ENCODE results near the gene SMIM11.
"Not testable (repeated sequence)": the region's sequence is repeated elsewhere in the genome, so short reads cannot be mapped to it uniquely, and the experiment has no call there.

The SMIM11 gene

GRCh38 chr21:34372321-34372720 is 3.0 kb upstream of the SMIM11 start:
- H3K9ac ChIP-seq (ENCODE audit: low read length) = no peak overlapping the region
- TF ChIP-seq, protein P1, sequence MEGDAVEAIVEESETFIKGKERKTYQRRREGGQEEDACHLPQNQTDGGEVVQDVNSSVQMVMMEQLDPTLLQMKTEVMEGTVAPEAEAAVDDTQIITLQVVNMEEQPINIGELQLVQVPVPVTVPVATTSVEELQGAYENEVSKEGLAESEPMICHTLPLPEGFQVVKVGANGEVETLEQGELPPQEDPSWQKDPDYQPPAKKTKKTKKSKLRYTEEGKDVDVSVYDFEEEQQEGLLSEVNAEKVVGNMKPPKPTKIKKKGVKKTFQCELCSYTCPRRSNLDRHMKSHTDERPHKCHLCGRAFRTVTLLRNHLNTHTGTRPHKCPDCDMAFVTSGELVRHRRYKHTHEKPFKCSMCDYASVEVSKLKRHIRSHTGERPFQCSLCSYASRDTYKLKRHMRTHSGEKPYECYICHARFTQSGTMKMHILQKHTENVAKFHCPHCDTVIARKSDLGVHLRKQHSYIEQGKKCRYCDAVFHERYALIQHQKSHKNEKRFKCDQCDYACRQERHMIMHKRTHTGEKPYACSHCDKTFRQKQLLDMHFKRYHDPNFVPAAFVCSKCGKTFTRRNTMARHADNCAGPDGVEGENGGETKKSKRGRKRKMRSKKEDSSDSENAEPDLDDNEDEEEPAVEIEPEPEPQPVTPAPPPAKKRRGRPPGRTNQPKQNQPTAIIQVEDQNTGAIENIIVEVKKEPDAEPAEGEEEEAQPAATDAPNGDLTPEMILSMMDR (IDR thresholded peaks at IDR 0.05; ENCODE audit: low read depth, low read length) = no peak
- TF ChIP-seq EZH2phosphoT487 (IDR thresholded peaks at IDR 0.05; ENCODE audit: low read depth) = no peak

DNA sequence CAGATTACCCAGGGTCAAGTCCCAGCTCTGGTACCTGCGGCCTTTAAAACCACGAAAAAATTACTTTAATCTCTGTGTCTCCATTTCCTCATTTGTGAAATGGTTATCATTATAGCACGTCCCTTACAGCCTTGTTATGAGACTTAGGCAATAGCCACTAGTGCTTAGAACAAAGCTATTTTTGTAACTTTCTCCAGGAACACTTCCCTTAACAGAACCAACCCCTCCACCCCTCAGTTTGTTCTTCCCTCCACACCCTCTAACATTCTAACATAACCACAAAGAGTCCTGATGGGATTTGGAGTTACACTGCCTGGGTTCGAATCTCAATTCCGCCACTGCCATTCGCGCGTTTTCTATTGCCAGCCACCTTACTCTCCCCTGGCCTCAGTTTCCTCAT is 845 bp upstream of the SMIM11 start:
- H3K9ac ChIP-seq (ENCODE audit: low read length); H3K4me1 ChIP-seq (ENCODE audit: low read length); H3K27ac ChIP-seq (ENCODE audit: low read length); H3K36me3 ChIP-seq (replicated peaks; ENCODE audit: low read depth, low read length); H3K27me3 ChIP-seq (ENCODE audit: low read depth, low read length); H3K9me3 ChIP-seq (ENCODE audit: insufficient read depth, low read length); H4K20me1 ChIP-seq (ENCODE audit: insufficient read depth, low read length); H3K79me2 ChIP-seq (ENCODE audit: low read length); H2AFZ ChIP-seq (ENCODE audit: low read depth, low read length); H3K4me2 ChIP-seq (ENCODE audit: low read length); H3K4me3 ChIP-seq (ENCODE audit: low read length): not testable (repeated sequence)

More at GRCh38 chr21:34372321-34372720, 3.0 kb upstream of the SMIM11 start:
- Histone ChIP-seq H3K4me1 (ENCODE audit: low read length) (no peaks in the 10 kb centered on the region), H3K4me3 (ENCODE audit: low read length) (no peak overlapping the region), H3K36me3 (replicated peaks; ENCODE audit: low read depth, low read length) (no peaks in the 10 kb centered on the region), H3K4me2 (ENCODE audit: low read length) (no peak overlapping the region), H2AFZ (ENCODE audit: low read depth, low read length) (no peak overlapping the region), H3K79me2 (ENCODE audit: low read length) (no peaks in the 10 kb centered on the region), H3K27ac (ENCODE audit: low read length) (no peak overlapping the region), H3K9me3 (ENCODE audit: insufficient read depth, low read length) (no peaks in the 10 kb centered on the region), H3K27me3 (ENCODE audit: low read depth, low read length) (no peaks in the 10 kb centered on the region), H4K20me1 (ENCODE audit: insufficient read depth, low read length) (no peaks in the 10 kb centered on the region)

DNA sequence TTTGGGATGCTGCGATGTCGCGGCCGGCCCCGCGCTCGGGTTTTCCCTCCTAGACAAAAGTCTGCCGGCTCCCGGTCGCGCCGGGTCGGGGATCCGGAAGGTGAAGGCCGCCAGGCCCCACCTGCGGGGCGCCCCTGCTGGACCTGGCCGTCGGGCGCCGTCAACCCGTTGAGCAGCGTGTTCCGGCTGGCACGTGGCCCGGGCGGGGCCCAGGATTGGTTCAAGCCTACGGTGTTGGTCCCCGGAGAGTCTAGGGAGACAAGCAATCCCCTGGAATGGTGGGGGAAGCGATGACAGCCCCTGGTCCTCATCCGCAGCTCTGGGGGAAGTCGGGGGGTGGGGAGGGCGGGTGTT is 289 bp downstream of the SMIM11 start:
- H4K20me1 ChIP-seq (ENCODE audit: insufficient read depth, low read length); H3K36me3 ChIP-seq (replicated peaks; ENCODE audit: low read depth, low read length): not testable (repeated sequence)

GRCh38 chr21:34383138-34383537 is 7.8 kb downstream of the SMIM11 start:
- H2AFZ ChIP-seq (ENCODE audit: low read depth, low read length); H3K9ac ChIP-seq (ENCODE audit: low read length); H3K4me2 ChIP-seq (ENCODE audit: low read length); H3K4me1 ChIP-seq (ENCODE audit: low read length); H3K79me2 ChIP-seq (ENCODE audit: low read length); H3K9me3 ChIP-seq (ENCODE audit: insufficient read depth, low read length); H3K27me3 ChIP-seq (ENCODE audit: low read depth, low read length); H3K4me3 ChIP-seq (ENCODE audit: low read length); H3K36me3 ChIP-seq (replicated peaks; ENCODE audit: low read depth, low read length); H3K27ac ChIP-seq (ENCODE audit: low read length); H4K20me1 ChIP-seq (ENCODE audit: insufficient read depth, low read length): not testable (repeated sequence)

More for the DNA sequence above, 289 bp downstream of the SMIM11 start:
- not testable (repeated sequence) for H3K9ac ChIP-seq (ENCODE audit: low read length); H3K4me2 ChIP-seq (ENCODE audit: low read length); H3K9me3 ChIP-seq (ENCODE audit: insufficient read depth, low read length); H3K4me3 ChIP-seq (ENCODE audit: low read length); H2AFZ ChIP-seq (ENCODE audit: low read depth, low read length); H3K27me3 ChIP-seq (ENCODE audit: low read depth, low read length); H3K27ac ChIP-seq (ENCODE audit: low read length); H3K79me2 ChIP-seq (ENCODE audit: low read length); H3K4me1 ChIP-seq (ENCODE audit: low read length)

DNA sequence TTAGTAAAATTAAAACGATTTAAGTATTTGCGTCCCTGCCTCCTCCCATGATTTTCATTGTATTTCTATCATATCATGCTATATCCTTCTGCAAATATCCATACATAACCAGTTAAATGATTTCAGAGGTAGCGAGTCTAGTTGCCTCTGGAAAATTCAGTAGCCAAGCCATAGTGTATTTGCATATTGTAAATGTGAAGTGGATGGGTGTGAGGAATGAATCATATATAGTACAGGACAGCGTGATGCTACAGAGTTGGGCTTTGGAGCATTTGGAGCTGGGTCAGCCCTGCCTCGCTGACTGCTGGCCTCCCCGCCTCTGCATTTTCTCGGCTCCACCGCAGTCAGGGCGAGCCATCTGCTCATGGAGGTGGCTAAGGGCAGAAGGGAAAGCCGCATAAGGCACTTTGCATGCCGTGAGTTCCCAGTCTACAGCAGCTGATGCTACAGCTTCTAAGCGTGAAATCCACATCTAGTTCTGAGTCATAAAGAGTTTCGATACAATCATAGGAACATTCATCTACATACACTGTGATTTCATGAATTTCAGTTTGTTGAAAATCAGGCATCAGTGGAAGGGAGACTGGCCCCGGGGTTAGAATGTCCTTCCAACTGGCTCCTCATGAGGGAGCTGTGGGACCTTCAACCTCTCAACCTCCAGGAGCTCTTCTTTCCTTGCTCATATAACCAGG is 8.6 kb downstream of the SMIM11 start:
- H3K4me2 ChIP-seq (ENCODE audit: low read length); H3K9me3 ChIP-seq (ENCODE audit: insufficient read depth, low read length); H3K27ac ChIP-seq (ENCODE audit: low read length); H2AFZ ChIP-seq (ENCODE audit: low read depth, low read length); H3K79me2 ChIP-seq (ENCODE audit: low read length); H3K4me3 ChIP-seq (ENCODE audit: low read length); H3K27me3 ChIP-seq (ENCODE audit: low read depth, low read length); H3K9ac ChIP-seq (ENCODE audit: low read length); H4K20me1 ChIP-seq (ENCODE audit: insufficient read depth, low read length); H3K4me1 ChIP-seq (ENCODE audit: low read length); H3K36me3 ChIP-seq (replicated peaks; ENCODE audit: low read depth, low read length): not testable (repeated sequence)

GRCh38 chr21:34400522-34400921 is 25.2 kb downstream of the SMIM11 start:
- H3K4me2 ChIP-seq (ENCODE audit: low read length); H3K9ac ChIP-seq (ENCODE audit: low read length); H3K36me3 ChIP-seq (replicated peaks; ENCODE audit: low read depth, low read length); H3K9me3 ChIP-seq (ENCODE audit: insufficient read depth, low read length); H2AFZ ChIP-seq (ENCODE audit: low read depth, low read length); H3K4me3 ChIP-seq (ENCODE audit: low read length); H3K27me3 ChIP-seq (ENCODE audit: low read depth, low read length); H3K27ac ChIP-seq (ENCODE audit: low read length); H4K20me1 ChIP-seq (ENCODE audit: insufficient read depth, low read length); H3K4me1 ChIP-seq (ENCODE audit: low read length); H3K79me2 ChIP-seq (ENCODE audit: low read length): not testable (repeated sequence)

GRCh38 chr21:34404742-34405141 is 29.4 kb downstream of the SMIM11 start:
- H3K9ac ChIP-seq (ENCODE audit: low read length); H4K20me1 ChIP-seq (ENCODE audit: insufficient read depth, low read length); H3K4me2 ChIP-seq (ENCODE audit: low read length); H3K4me3 ChIP-seq (ENCODE audit: low read length); H3K9me3 ChIP-seq (ENCODE audit: insufficient read depth, low read length); H3K79me2 ChIP-seq (ENCODE audit: low read length); H3K4me1 ChIP-seq (ENCODE audit: low read length); H3K36me3 ChIP-seq (replicated peaks; ENCODE audit: low read depth, low read length); H2AFZ ChIP-seq (ENCODE audit: low read depth, low read length); H3K27ac ChIP-seq (ENCODE audit: low read length); H3K27me3 ChIP-seq (ENCODE audit: low read depth, low read length): not testable (repeated sequence)

GRCh38 chr21:34405686-34406085 is 30.4 kb downstream of the SMIM11 start:
- not testable (repeated sequence) for H2AFZ ChIP-seq (ENCODE audit: low read depth, low read length); H3K79me2 ChIP-seq (ENCODE audit: low read length)

GRCh38 chr21:34406102-34406501 is 30.8 kb downstream of the SMIM11 start:
- H3K9ac ChIP-seq (ENCODE audit: low read length); H3K79me2 ChIP-seq (ENCODE audit: low read length); H3K9me3 ChIP-seq (ENCODE audit: insufficient read depth, low read length); H2AFZ ChIP-seq (ENCODE audit: low read depth, low read length); H4K20me1 ChIP-seq (ENCODE audit: insufficient read depth, low read length); H3K4me2 ChIP-seq (ENCODE audit: low read length); H3K4me3 ChIP-seq (ENCODE audit: low read length); H3K4me1 ChIP-seq (ENCODE audit: low read length); H3K27ac ChIP-seq (ENCODE audit: low read length); H3K27me3 ChIP-seq (ENCODE audit: low read depth, low read length); H3K36me3 ChIP-seq (replicated peaks; ENCODE audit: low read depth, low read length): not testable (repeated sequence)

More at GRCh38 chr21:34405686-34406085, 30.4 kb downstream of the SMIM11 start:
- not testable (repeated sequence) for H4K20me1 ChIP-seq (ENCODE audit: insufficient read depth, low read length); H3K27ac ChIP-seq (ENCODE audit: low read length); H3K4me1 ChIP-seq (ENCODE audit: low read length); H3K9ac ChIP-seq (ENCODE audit: low read length); H3K4me3 ChIP-seq (ENCODE audit: low read length); H3K9me3 ChIP-seq (ENCODE audit: insufficient read depth, low read length); H3K27me3 ChIP-seq (ENCODE audit: low read depth, low read length); H3K36me3 ChIP-seq (replicated peaks; ENCODE audit: low read depth, low read length); H3K4me2 ChIP-seq (ENCODE audit: low read length)
